Endodermal cell (in vitro differentiated cells): ENCODE data around the gene BICDL2. TPM values are rescaled to one million over a fixed set of nuclear protein-coding genes. Genes with fewer than 3 reads are reported as not detected.

Experiments
- DNase-seq: peaks from one replicate; pipeline ENCODE4 v3.0.0-alpha.2; 2017
- H3K27ac ChIP-seq: 2 replicates; pipeline ENCODE4 v1.5.1; 2013; ENCODE audit warnings: mild to moderate bottlenecking, low read depth, low read length, moderate library complexity
- H3K27me3 ChIP-seq: 2 replicates; pipeline ENCODE4 v1.6.1; 2013; ENCODE audit warnings: mild to moderate bottlenecking, low read length, moderate library complexity; ENCODE audit not compliant: insufficient read depth, control insufficient read depth, poor library complexity, severe bottlenecking
- H3K36me3 ChIP-seq: 2 replicates; pipeline ENCODE4 v1.7.0; 2013; ENCODE audit warnings: mild to moderate bottlenecking, low read length, moderate library complexity; ENCODE audit not compliant: control insufficient read depth, insufficient read depth
- H3K4me1 ChIP-seq: one replicate; pipeline ENCODE4 v1.7.0; 2013; ENCODE audit warnings: low read length; ENCODE audit not compliant: control insufficient read depth, insufficient read depth
- H3K4me3 ChIP-seq: 2 replicates; pipeline ENCODE4 v1.5.1; 2013; ENCODE audit warnings: mild to moderate bottlenecking, low read length, moderate library complexity
- H3K9ac ChIP-seq: 2 replicates; pipeline ENCODE4 v1.6.1; 2013; ENCODE audit warnings: mild to moderate bottlenecking, low read length, moderate library complexity; ENCODE audit not compliant: poor library complexity, severe bottlenecking; ENCODE audit errors: extremely low read depth
- H3K9me3 ChIP-seq: 2 replicates; pipeline ENCODE4 v1.6.1; 2013; ENCODE audit warnings: mild to moderate bottlenecking, low read length, moderate library complexity; ENCODE audit not compliant: control insufficient read depth
- H3K27ac Mint-ChIP-seq: 2 replicates; pipeline ENCODE4 v1.8.0; 2020; ENCODE audit warnings: mixed read lengths
- H3K27me3 Mint-ChIP-seq: 2 replicates; pipeline ENCODE4 v1.8.0; 2021; ENCODE audit warnings: mild to moderate bottlenecking, mixed read lengths; ENCODE audit not compliant: insufficient read depth
- H3K36me3 Mint-ChIP-seq: 2 replicates; pipeline ENCODE4 v1.8.0; 2020; ENCODE audit warnings: low read depth, mixed read lengths
- H3K4me1 Mint-ChIP-seq: 2 replicates; pipeline ENCODE4 v1.8.0; 2020; ENCODE audit warnings: mixed read lengths
- H3K4me3 Mint-ChIP-seq: 2 replicates; pipeline ENCODE4 v1.8.0; 2020; ENCODE audit warnings: mild to moderate bottlenecking, moderate library complexity, mixed read lengths
- H3K9me3 Mint-ChIP-seq: 2 replicates; pipeline ENCODE4 v1.8.0; 2020; ENCODE audit warnings: mild to moderate bottlenecking, mixed read lengths
- CTCF ChIP-seq: fragments of 200-600 bp; sonication (generic); conservative IDR thresholded peaks from 2 replicates; pipeline ENCODE4 v1.5.0; 2021; ENCODE audit warnings: antibody characterized with exemption, mild to moderate bottlenecking
- WGBS, 2 experiments: methylation state at CpG; one replicate each; pipeline versions ENCODE4 v1.1.5 to v1.1.7; 2013; ENCODE audit warnings: missing lambda C conversion rate in 2 of 2, mixed read lengths in 1 of 2; ENCODE audit not compliant: insufficient coverage in 1 of 2, insufficient read length in 1 of 2; 5-methylcytosine and 5-hydroxymethylcytosine counted together
- total RNA-seq, 2 donors: library from RNA; stranded (reverse); fragmentation: NEBNext Ultra II Directional in 1 of 2; extraction: Animal tissue kit (Norgen Biotek cat#: 25700) in 1 of 2; gene quantifications; 2 replicates in 1 of 2; 3 replicates in 1 of 2; pipeline ENCODE4 v1.2.1, GENCODE V29; 2021

Gene BICDL2
- total RNA-seq, 2 donors from 2014 or later, result 4.7 to 8.2 TPM

GRCh38 chr16:3012828-3013420 is 23.8 kb downstream of the BICDL2 start, which contains the start of gene CLDN9:
TSS of gene CLDN9 (plus strand) at chr16:3012923. CDS start at chr16:3013363, 440 bp downstream.
- Histone ChIP-seq H3K27ac (no peak within 1 kb of the TSS), H3K4me3 (no peak within 1 kb of the TSS), H3K36me3 (peaks cover 15% of the 10 kb centered on the region), H3K9me3 (no peaks in the 10 kb centered on the region), H3K9ac (no peak within 1 kb of the TSS), H3K4me1 (peaks cover 18% of the 10 kb centered on the region), H3K27me3 (no peaks in the 10 kb centered on the region)
- WGBS, 2 experiments, result 43 to 48% methylated on average over 14 to 27 of the region's 27 CpGs
- no peaks in the 10 kb centered on the region for H3K9me3 Mint-ChIP-seq
- DNase-seq, result peak; percentile 88
- no peak for TF ChIP-seq CTCF
- peaks cover 42% of the 10 kb centered on the region for H3K4me1 Mint-ChIP-seq
- H3K27me3 Mint-ChIP-seq, result peaks cover 21% of the 10 kb centered on the region
- peaks cover 23% of the 10 kb centered on the region for H3K36me3 Mint-ChIP-seq
- H3K27ac Mint-ChIP-seq, result no peak within 1 kb of the TSS
- peak within 1 kb of the TSS; percentile 39 for H3K4me3 Mint-ChIP-seq

GRCh38 chr16:3012246-3012645 is 24.5 kb downstream of the BICDL2 start:
- 53 to 58% methylated on average over 6 to 19 of the region's 19 CpGs for WGBS, 2 experiments
- Mint-ChIP-seq H3K4me1 (peaks cover 49% of the 10 kb centered on the region), H3K4me3 (peak overlapping the region; percentile 39), H3K36me3 (peaks cover 22% of the 10 kb centered on the region), H3K9me3 (no peaks in the 10 kb centered on the region), H3K27ac (no peak overlapping the region), H3K27me3 (peaks cover 21% of the 10 kb centered on the region)
- Histone ChIP-seq H3K4me1 (peaks cover 24% of the 10 kb centered on the region), H3K36me3 (peaks cover 15% of the 10 kb centered on the region), H3K4me3 (no peak overlapping the region), H3K9ac (no peak overlapping the region), H3K27me3 (no peaks in the 10 kb centered on the region), H3K27ac (no peak overlapping the region), H3K9me3 (no peaks in the 10 kb centered on the region)
- DNase-seq, result peak; percentile 73
- no peak for TF ChIP-seq CTCF

- Histone ChIP-seq H3K4me3 (no peak overlapping the region), H3K27ac (no peak overlapping the region), H3K4me1 (peaks cover 33% of the 10 kb centered on the region), H3K9ac (no peak overlapping the region), H3K36me3 (peaks cover 8% of the 10 kb centered on the region), H3K27me3 (no peaks in the 10 kb centered on the region), H3K9me3 (no peaks in the 10 kb centered on the region)
- peaks cover 21% of the 10 kb centered on the region for H3K27me3 Mint-ChIP-seq
- no peak overlapping the region for H3K4me3 Mint-ChIP-seq
- peaks cover 10% of the 10 kb centered on the region for H3K36me3 Mint-ChIP-seq
- no peak for DNase-seq
- H3K4me1 Mint-ChIP-seq, result peaks cover 59% of the 10 kb centered on the region
- no peaks in the 10 kb centered on the region for H3K9me3 Mint-ChIP-seq
- peak overlapping the region; percentile 98 for H3K27ac Mint-ChIP-seq
- WGBS, 2 experiments, result 96 to 97% methylated on average over 6 to 7 of the region's 8 CpGs
- no peak for TF ChIP-seq CTCF
Observed at GRCh38 chr16:3010510-3010909, 26.2 kb downstream of the BICDL2 start.
